Spleen (tissue), 11 donors: ENCODE data around the gene HDAC4. TPM values are rescaled to one million over a fixed set of nuclear protein-coding genes. Genes with fewer than 3 reads are reported as not detected.

ENCODE experiments used
- DNase-seq: peaks from one replicate; pipeline ENCODE4 v3.0.0-alpha.2; 2020
- H3K27ac ChIP-seq, 8 donors: fragments of 200-600 bp; sonication (generic) in 7 of 8; 1 replicate in 4 of 8; 2 replicates in 4 of 8; pipeline versions ENCODE4 v1.5.0 to v1.8.0; 2016 to 2021; ENCODE audit warnings: inconsistent platforms in 4 of 8, mild to moderate bottlenecking in 4 of 8, moderate library complexity in 1 of 8
- H3K27me3 ChIP-seq, 7 donors: fragments of 200-600 bp; sonication (generic) in 6 of 7; replicated peaks in 1 of 7; 1 replicate in 4 of 7; 2 replicates in 3 of 7; pipeline versions ENCODE4 v1.5.0 to v1.8.0; 2016 to 2021; ENCODE audit warnings: inconsistent platforms in 3 of 7, mild to moderate bottlenecking in 1 of 7
- H3K36me3 ChIP-seq, 6 donors: fragments of 200-600 bp; sonication (generic) in 5 of 6; 1 replicate in 4 of 6; 2 replicates in 2 of 6; pipeline versions ENCODE4 v1.5.0 to v1.8.0; 2016 to 2021; ENCODE audit warnings: inconsistent platforms in 2 of 6
- H3K4me1 ChIP-seq, 6 donors: fragments of 200-600 bp; sonication (generic) in 5 of 6; 1 replicate in 3 of 6; 2 replicates in 3 of 6; pipeline versions ENCODE4 v1.5.0 to v1.8.0; 2016 to 2021; ENCODE audit warnings: inconsistent platforms in 3 of 6
- H3K4me3 ChIP-seq, 8 donors: fragments of 200-600 bp; sonication (generic) in 7 of 8; 1 replicate in 4 of 8; 2 replicates in 4 of 8; pipeline versions ENCODE4 v1.5.0 to v1.8.0; 2016 to 2021; ENCODE audit warnings: inconsistent platforms in 4 of 8, mild to moderate bottlenecking in 4 of 8, moderate library complexity in 2 of 8
- H3K9me3 ChIP-seq, 8 donors: fragments of 200-600 bp; sonication (generic) in 7 of 8; 1 replicate in 4 of 8; 2 replicates in 4 of 8; pipeline versions ENCODE4 v1.5.0 to v1.8.0; 2016 to 2021; ENCODE audit warnings: inconsistent platforms in 4 of 8
- POLR2A ChIP-seq, 3 donors: fragments of 450-650 bp; IDR thresholded peaks; one replicate each; pipeline ENCODE4 v1.5.1; 2017; ENCODE audit warnings: antibody characterized with exemption in 3 of 3, mild to moderate bottlenecking in 1 of 3
- POLR2AphosphoS5 ChIP-seq, 3 donors: sonication (generic); formaldehyde crosslinking; IDR thresholded peaks; one replicate each; pipeline ENCODE4 v1.5.1; 2017; ENCODE audit warnings: antibody characterized with exemption in 3 of 3
- WGBS, 5 donors: extraction: QIAGEN DNeasy Blood & Tissue Kit in 3 of 5; methylation state at CpG; one replicate each; pipeline versions ENCODE4 v1.1.5 to v1.1.7; 2013 to 2018; 5-methylcytosine and 5-hydroxymethylcytosine counted together
- intact Hi-C: fragments of 100-400 bp; cut with DNase I; formaldehyde crosslinking; loops from one replicate; pipeline ENCODE4 v1.15.0; 2023; ENCODE audit warnings: low total_unique reads
- polyA plus RNA-seq, 3 donors: library from polyadenylated mRNA; stranded (reverse); fragments of 200-250 nt; gene quantifications; one replicate each; pipeline ENCODE4 v1.2.1, GENCODE V29; 2013
- total RNA-seq, 7 donors: library from RNA; depleted of rRNA in 3 of 7; stranded (reverse); fragments of >200 nt in 3 of 7; fragmentation: NEBNext Ultra II Directional in 4 of 7; extraction: Animal tissue kit (Norgen Biotek cat#: 25700) in 4 of 7; gene quantifications; one replicate each; pipeline versions ENCODE4 v1.1.0 to v1.2.1, GENCODE V29; 2016 to 2021
- TF ChIP-seq, protein P1 (sequence below), 11 experiments: fragments of 200-600 bp in 7 of 11; fragments of 450-650 bp in 4 of 11; sonication (generic) in 4 of 11; IDR thresholded peaks in 8 of 11; conservative IDR thresholded peaks in 3 of 11; 1 replicate in 7 of 11; 2 replicates in 4 of 11; pipeline versions ENCODE4 v1.4.0 to v1.8.0; 2016 to 2021; ENCODE audit warnings: antibody characterized with exemption in 11 of 11, inconsistent platforms in 4 of 11, mild to moderate bottlenecking in 1 of 11
- donor health status: healthy with polysubstance abuse.
- donor health status: DM: no; HTN: no; CAD: no; lungs with moderate emphysema.
- donor health status: DM: no; HTN: no; CAD: no.
- donor health status: Bipolar disorder and iron deficiency.
- donor health status: healthy.
- donor health status: DM: no; HTN: no; CAD: no.
- donor health status: DM: yes; HTN: yes; CAD: no.

The HDAC4 gene
- total and polyA plus RNA-seq, 10 donors, result 3.2 to 122 (median 69.5) TPM

DNA sequence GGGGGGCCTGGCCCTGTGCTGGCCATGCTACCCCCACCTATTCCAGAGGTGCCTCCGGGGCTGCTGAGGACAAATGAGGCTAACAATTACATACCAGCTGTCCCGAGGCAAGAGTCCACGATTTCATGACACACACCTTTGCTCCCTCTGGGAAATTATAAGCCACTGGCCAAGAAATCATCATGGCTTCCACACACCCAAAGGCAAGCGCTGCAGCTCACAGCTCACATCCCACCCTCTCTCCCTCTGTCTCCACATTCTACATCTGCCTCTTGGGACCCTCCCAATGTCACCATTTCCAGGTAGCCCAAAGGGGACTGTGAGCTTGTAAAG lies 134.4 kb downstream of the HDAC4 start:
- H3K27me3 ChIP-seq, result peaks cover 0 to 35% (median 0%) of the 10 kb centered on the region in 7 donors

DNA sequence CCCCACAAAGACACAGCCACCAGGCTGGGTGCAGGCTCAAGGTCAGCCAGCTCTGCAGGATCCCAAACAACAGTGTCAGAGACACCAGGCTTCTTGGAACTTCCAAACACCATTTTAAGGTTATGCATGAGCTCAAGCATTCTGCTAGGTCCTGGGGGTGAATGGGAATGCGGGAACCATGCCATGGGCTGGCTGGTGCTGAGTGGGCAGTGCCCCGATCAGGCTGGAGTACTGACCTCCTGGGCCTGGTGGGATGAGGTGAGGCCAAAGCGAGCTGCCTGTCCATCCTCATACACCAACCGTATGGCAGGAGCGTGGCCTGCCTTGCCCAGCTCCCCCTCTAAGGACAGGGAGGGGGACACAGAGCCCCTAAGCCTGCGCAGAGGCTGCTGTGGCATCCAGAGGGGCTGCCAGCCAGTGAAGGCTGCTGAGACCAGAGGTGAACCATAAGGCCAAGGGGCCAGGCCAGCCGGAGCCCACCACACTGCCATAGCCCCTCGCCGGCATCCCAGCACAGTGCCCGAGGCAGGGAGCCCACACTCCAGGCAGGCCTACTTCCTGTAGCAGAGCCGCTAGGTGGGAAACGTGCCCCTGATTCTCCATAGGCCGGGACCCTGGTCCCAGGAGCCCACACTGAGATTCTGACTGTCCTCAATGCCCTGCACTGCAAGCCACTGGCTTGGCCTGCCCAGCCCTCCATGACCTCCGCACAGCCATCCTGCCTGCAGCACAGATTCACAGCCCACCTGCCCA lies 135.0 kb downstream of the HDAC4 start:
- peaks cover 0 to 35% (median 0%) of the 10 kb centered on the region in 7 donors for H3K27me3 ChIP-seq
- peak overlapping the region; percentile 10 to 96 (median 92) for H3K27ac ChIP-seq
- TF ChIP-seq POLR2AphosphoS5 (IDR thresholded peaks at IDR 0.05) (no peak), POLR2A (IDR thresholded peaks at IDR 0.05) (no peak)
- TF ChIP-seq, protein P1, sequence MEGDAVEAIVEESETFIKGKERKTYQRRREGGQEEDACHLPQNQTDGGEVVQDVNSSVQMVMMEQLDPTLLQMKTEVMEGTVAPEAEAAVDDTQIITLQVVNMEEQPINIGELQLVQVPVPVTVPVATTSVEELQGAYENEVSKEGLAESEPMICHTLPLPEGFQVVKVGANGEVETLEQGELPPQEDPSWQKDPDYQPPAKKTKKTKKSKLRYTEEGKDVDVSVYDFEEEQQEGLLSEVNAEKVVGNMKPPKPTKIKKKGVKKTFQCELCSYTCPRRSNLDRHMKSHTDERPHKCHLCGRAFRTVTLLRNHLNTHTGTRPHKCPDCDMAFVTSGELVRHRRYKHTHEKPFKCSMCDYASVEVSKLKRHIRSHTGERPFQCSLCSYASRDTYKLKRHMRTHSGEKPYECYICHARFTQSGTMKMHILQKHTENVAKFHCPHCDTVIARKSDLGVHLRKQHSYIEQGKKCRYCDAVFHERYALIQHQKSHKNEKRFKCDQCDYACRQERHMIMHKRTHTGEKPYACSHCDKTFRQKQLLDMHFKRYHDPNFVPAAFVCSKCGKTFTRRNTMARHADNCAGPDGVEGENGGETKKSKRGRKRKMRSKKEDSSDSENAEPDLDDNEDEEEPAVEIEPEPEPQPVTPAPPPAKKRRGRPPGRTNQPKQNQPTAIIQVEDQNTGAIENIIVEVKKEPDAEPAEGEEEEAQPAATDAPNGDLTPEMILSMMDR (IDR thresholded peaks at IDR 0.05 in 8 of 11, conservative IDR thresholded peaks at IDR 0.05 in 3 of 11), result peak in 1 of 11 experiments; percentile 5
- intact Hi-C loops, result no loop called here
- 86 to 96% (median 93%) methylated on average over 6 to 14 of the region's 14 CpGs for WGBS, 5 donors
- H3K9me3 ChIP-seq, result no peaks in the 10 kb centered on the region
- peaks cover 51 to 99% (median 80%) of the 10 kb centered on the region in 6 donors for H3K4me1 ChIP-seq
- peak; percentile 84 for DNase-seq
- H3K4me3 ChIP-seq, result peak overlapping the region in 5 of 8 donors; percentile 32 to 67 (median 33)
- H3K36me3 ChIP-seq, result peaks cover 0 to 3% (median 0%) of the 10 kb centered on the region in 6 donors

More for the DNA sequence above, 134.4 kb downstream of the HDAC4 start:
- no peak for DNase-seq
- Histone ChIP-seq H3K4me3 (peak overlapping the region in 5 of 8 donors; percentile 32 to 67 (median 33)), H3K36me3 (peaks cover 0 to under 1% (median 0%) of the 10 kb centered on the region in 6 donors), H3K4me1 (peaks cover 49 to 98% (median 76%) of the 10 kb centered on the region in 6 donors), H3K27ac (peak overlapping the region; percentile 10 to 96 (median 92)), H3K9me3 (no peaks in the 10 kb centered on the region)
- TF ChIP-seq, protein P1 (IDR thresholded peaks at IDR 0.05 in 8 of 11, conservative IDR thresholded peaks at IDR 0.05 in 3 of 11), result no peak
- TF ChIP-seq POLR2AphosphoS5 (IDR thresholded peaks at IDR 0.05), result no peak
- TF ChIP-seq POLR2A (IDR thresholded peaks at IDR 0.05), result no peak
- intact Hi-C loops, result no loop called here
- WGBS, 5 donors, result 88 to 97% (median 94%) methylated on average over 4 of the region's 4 CpGs

GRCh38 chr2:239264838-239265651 lies 135.8 kb downstream of the HDAC4 start:
- DNase-seq, result peak; percentile 86
- 25 to 31% (median 26%) methylated on average over 8 to 11 of the region's 11 CpGs for WGBS, 5 donors
- H3K27ac ChIP-seq, result peak overlapping the region; percentile 45 to 96 (median 92)
- intact Hi-C loops, result no loop called here
- peak overlapping the region in 3 of 8 donors; percentile 33 to 67 (median 37) for H3K4me3 ChIP-seq
- peaks cover 59 to 100% (median 86%) of the 10 kb centered on the region in 6 donors for H3K4me1 ChIP-seq
- no peaks in the 10 kb centered on the region for H3K9me3 ChIP-seq
- TF ChIP-seq POLR2A (IDR thresholded peaks at IDR 0.05) (no peak), POLR2AphosphoS5 (IDR thresholded peaks at IDR 0.05) (peak; percentile 26 to 78 (median 65))
- TF ChIP-seq, protein P1 (IDR thresholded peaks at IDR 0.05 in 8 of 11, conservative IDR thresholded peaks at IDR 0.05 in 3 of 11), result peak in 6 of 11 experiments; percentile 14 to 46 (median 32)
- peaks cover 0 to 35% (median 0%) of the 10 kb centered on the region in 7 donors for H3K27me3 ChIP-seq
- peaks cover 0 to 3% (median 0%) of the 10 kb centered on the region in 6 donors for H3K36me3 ChIP-seq
